GM21423 (cell line): ENCODE results near the gene KIAA0513.

Experiments used
- ATAC-seq: cut with Tn5 transposase; IDR thresholded peaks from one replicate; pipeline ENCODE4 v1.9.1; 2021; ENCODE audit warnings: mild to moderate bottlenecking, moderate library complexity; ENCODE audit not compliant: unreplicated experiment

The KIAA0513 gene

GRCh38 chr16:85086347-85087291 is 59.0 kb downstream of the KIAA0513 start:
- peak; percentile 47 for ATAC-seq

GRCh38 chr16:85087899-85088569 is 60.4 kb downstream of the KIAA0513 start:
- ATAC-seq = no peak

- ATAC-seq = no peak
Measured at GRCh38 chr16:85088570-85089199, 61.1 kb downstream of the KIAA0513 start.

GRCh38 chr16:85089525-85089924 is 61.9 kb downstream of the KIAA0513 start:
- no peak for ATAC-seq

- ATAC-seq = no peak
Measured at GRCh38 chr16:85090181-85090580, 62.6 kb downstream of the KIAA0513 start.

GRCh38 chr16:85090873-85091521 is 63.4 kb downstream of the KIAA0513 start:
- no peak for ATAC-seq

- ATAC-seq = no peak
Measured at GRCh38 chr16:85091522-85091910, 63.9 kb downstream of the KIAA0513 start.

GRCh38 chr16:85092309-85092708 is 64.7 kb downstream of the KIAA0513 start:
- ATAC-seq = no peak

- no peak for ATAC-seq
Measured at GRCh38 chr16:85092851-85093250, 65.3 kb downstream of the KIAA0513 start.

- no peak for ATAC-seq
Measured at GRCh38 chr16:85093705-85094104, 66.1 kb downstream of the KIAA0513 start.

GRCh38 chr16:85094176-85094805 is 66.7 kb downstream of the KIAA0513 start:
- no peak for ATAC-seq

GRCh38 chr16:85094812-85095211 is 67.2 kb downstream of the KIAA0513 start:
- no peak for ATAC-seq

- ATAC-seq = no peak
Measured at GRCh38 chr16:85096921-85097320, 69.3 kb downstream of the KIAA0513 start.

GRCh38 chr16:85098565-85098964 is 71.0 kb downstream of the KIAA0513 start:
- ATAC-seq = no peak

- ATAC-seq = no peak
Measured at GRCh38 chr16:85100265-85100664, 72.7 kb downstream of the KIAA0513 start.

GRCh38 chr16:85101956-85102630 is 74.5 kb downstream of the KIAA0513 start:
- ATAC-seq = no peak

- ATAC-seq = no peak
Measured at GRCh38 chr16:85103114-85104079, 75.8 kb downstream of the KIAA0513 start.

- no peak for ATAC-seq
Measured at GRCh38 chr16:85104147-85104546, 76.6 kb downstream of the KIAA0513 start.

GRCh38 chr16:85104821-85105391 is 77.3 kb downstream of the KIAA0513 start:
- peak; percentile 70 for ATAC-seq
